NCI-H1092 (cell line): ENCODE data around the gene PALLD.
"Not testable (repeated sequence)": the region's sequence is repeated elsewhere in the genome, so short reads cannot be mapped to it uniquely, and the experiment has no call there.

ENCODE experiments used
- DNase-seq: peaks from one replicate; lab custom pipeline; 2025; lab: John Stamatoyannopoulos, UW

PALLD gene

DNA sequence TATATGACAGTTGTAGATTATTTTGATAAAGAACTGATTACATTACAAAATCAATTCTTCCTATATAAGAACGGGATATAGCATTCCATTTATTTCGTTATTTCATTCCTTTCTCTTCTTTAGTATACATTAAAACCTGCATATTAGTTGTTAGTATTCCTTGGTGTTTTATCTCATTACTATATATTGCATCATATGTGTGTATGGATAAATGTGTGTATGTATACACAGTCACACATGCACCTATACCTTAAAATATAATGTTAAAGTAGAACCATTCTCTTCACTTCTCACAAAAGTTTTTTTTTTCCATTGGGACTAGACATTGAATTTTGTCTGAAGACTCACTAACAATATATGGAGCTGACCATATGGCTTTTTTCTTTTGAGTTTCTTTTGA lies 5.3 kb upstream of the PALLD start:
- DNase-seq, result no peak

DNA sequence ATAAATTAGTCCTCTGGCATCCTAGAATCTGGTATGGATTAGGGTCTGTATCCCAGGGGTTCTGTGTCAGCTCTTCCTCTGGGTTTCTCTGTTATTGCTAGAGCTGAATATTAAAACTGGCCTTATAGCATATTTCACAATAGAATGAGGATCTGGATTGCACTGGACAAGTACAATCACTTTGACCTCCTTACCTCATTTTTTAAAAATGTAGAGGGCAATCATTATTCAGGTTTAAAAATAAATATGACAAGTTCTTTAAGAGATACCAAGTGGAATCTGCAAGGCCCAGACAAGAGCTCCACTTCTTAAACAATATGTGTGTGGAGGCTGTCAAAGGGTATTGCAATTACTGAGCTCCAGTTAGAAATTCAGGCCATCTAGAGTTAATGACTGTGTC lies 1.4 kb downstream of the PALLD start:
- DNase-seq, result no peak

DNA sequence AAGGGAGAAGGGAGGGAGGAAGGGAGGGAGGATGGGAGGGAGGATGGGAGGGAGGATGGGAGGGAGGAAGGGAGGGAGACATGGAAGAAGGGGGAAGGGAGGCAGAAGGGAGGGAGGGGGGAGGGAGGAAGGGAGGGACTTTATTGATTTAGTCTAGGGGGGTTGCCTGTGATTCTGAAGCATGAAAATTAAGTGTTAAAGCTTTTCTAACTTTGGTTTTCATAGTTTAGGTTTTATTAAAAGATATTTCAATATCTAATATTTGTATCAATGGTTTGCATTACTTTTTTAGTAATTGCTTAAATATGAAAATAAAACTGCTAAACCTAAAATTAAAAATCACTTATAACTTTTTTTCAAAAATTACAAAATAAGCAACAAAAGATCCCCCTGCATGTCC lies 2.4 kb downstream of the PALLD start:
- DNase-seq, result no peak

DNA sequence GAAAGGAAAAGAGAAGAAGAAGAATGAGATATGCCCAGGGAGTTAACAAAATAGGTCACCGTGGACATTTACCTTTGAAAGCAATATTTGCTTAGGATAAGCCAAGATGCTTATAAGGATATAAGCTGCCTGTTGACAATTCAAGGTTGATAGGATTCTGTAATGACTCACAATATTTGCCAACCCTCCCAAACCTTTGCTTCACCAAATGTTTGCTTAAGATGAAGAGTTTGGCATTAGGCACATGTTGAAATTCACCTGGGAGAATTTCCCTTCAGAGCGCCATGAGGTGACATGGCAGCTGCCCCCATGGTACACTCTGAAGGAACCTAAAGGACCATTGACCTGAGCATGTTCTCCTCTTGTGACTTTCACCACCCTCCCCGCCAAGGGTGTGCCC lies 4.6 kb downstream of the PALLD start:
- no peak for DNase-seq

- DNase-seq, result no peak
These were observed 6.0 kb downstream of the PALLD start for GRCh38 chr4:168502861-168503260.

DNA sequence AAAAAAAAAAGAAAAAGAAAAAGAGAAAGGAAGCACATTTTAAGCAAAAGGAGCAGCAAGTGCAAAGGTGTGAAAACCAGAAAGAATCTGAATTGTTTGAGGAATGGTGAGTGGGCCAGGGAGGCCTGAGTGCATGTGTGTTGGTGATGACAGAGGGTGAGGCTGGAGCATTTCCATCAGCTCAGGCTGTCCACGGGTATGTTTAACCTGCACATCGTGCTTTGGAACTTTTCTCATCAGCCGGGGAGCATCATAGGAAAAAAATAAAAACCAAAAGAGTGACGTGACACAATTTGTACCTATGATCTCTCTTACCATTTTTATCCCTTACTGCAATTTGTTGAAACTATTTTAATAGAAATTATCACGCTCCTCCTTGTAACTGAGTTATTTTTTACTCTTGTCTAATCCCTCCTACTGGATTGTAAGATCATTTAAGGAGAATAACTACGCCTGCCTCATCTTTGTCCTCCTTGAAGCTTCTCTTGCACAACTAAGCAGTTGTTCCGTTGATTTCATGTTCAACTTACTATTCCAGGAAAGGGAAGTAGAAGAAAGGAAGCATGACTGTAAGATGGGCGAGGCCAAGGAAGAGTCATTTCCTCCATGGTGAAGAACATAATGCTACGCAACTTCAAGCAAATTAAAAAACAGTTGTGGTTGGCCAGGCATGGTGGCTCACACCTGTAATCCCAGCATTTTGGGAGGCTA lies 7.0 kb downstream of the PALLD start:
- no peak for DNase-seq

- no peak for DNase-seq
These were observed 7.7 kb downstream of the PALLD start for GRCh38 chr4:168504526-168504925.

DNA sequence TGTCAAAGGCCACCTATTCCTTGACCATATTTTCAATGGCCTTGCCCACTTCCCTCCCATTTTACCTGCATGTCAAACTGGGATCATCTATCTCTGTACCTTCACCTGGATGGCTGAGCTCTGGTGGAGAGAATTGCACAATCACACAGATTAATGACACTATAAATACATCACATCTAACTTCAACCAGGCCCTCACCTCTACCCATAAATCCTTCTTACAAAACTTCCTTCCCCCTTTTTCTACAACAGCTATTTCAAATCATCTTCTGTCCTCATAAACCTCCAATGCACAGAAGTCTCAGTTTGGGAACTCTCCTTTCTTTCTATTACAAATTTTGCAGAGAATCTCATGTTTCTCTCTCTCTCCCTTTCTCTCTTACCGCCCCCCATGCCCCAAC lies 9.2 kb downstream of the PALLD start:
- DNase-seq, result no peak

DNA sequence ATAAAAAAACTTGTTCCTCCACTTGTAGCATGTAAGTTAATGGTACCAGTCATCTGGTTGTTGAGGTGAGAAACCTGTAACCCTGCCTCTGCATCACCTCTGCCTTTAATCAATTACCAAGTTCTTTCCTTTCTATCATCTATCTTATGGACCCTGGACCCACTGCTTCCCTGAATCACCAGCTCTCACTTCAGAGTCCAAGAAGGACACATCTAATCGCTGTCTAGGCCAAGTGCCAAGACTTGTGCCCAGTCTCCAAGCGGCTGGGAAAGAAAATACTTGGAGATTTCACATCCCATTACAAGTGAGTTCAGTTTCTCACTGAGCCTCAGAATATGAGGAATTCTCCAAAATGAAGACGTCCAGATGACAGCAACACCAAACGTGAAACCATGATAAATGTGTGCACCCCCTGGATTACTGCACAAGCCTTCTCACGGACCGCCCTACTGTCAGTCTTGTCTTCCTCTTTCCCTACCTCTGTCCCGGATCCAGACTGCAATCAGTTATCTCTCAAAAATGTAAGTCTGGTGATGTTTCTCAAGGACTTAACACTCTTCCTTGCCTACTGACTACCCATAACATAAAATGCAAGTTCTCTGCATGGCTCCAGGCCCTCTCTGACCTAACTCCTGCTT lies 10.4 kb downstream of the PALLD start:
- no peak for DNase-seq

DNA sequence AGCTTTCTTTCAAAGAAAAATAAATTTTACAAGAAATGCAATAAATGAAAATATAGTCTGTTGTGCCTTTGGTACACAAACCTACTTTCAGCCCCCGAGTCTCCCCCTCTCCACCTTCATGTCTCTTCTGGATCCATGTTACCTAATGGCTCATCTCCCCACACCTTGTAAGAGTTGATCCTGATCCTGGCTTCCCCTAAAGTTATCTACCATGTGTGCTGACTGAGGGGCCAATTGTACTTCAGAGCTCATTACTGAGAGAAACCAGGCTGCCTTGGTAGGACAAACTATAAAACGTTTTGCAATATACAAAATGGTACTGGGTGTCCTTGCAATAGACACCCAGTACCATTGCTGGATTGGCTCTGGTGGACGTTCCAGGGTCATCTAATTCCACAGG lies 11.8 kb downstream of the PALLD start:
- no peak for DNase-seq

DNA sequence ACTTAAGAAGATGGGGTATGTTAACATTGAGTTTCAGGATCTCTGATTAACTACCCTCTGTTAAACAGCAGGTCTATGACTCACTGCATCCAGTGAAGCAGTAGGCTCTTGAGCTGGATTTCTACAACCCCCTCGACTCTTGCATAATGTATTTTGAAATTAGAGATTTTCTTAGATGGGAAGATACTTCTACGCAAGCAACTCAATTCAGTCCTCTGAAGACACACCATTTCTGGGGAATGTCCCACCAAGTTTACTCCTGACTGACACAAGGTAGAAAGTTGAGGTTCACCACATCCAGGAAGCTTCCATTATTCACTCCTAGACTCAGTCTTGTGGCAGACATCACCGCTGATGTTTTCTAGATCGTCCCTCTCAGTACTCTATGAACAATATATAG lies 12.9 kb downstream of the PALLD start:
- no peak for DNase-seq

- DNase-seq, result no peak
These were observed 15.1 kb downstream of the PALLD start for GRCh38 chr4:168511780-168512489.

GRCh38 chr4:168513826-168514225 lies 17.0 kb downstream of the PALLD start:
- DNase-seq, result not testable (repeated sequence)

DNA sequence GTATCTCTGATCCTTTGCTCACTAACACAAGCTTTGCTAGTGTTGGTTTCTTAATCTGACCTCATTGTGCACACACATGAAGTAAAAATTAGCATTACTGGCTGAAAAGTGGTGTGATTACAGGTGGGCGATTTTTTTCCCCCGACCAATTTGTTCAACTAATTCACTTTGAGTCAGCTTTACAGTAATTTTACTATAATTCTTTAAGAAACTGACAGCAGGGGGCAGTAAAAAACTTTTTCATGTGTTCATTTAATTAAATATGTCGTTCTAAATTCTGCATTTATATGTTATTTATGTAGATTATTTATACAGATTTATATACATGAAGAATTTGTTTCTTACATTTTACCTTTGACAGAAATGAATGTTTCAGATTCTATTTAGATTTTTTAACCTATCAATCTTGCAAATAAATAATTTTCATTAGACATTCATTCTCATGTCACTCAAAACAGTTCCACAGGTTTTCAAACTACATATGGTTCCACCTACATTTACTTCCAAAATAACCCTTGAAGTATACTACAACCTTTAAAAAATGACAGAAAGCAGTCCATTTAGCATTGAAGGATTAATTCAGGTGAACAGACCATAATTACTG lies 17.5 kb downstream of the PALLD start:
- peak; percentile 36 for DNase-seq

DNA sequence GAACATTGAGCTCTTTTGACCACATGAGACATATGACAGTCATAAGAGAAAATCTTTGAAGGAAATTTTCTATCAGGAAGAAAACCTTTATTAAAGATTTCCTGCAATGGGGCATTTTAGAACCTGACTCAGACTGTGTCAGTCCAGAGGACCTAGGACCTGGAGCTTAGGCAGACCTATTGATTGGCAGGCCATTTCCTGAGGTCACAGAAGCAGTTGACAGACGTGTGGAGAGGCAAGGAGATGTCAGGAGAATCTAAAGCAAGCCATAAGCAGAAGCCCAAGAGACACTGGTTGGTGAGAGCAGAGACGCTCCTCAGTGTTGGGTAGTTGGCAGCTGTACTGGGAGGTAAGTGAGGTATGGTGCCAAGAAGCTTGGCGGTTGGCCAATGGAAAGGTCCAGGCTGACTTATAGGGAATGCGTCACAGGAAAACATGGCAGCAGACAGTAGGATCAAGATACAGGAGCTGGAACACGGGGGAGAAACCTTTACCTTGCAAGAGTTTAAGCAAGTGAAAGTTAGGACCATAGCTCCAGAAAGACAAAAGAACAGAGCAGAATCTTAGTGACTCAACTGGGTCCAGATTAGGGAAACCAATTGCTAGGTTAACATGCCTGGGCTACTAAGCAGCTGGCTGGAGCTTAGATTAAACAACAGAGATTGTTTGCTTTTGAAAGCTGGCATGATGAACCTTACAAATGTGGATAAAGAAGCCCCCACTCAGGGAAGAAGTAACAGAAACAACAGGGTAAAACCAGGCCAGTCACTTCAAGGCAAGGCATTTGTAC lies 18.6 kb downstream of the PALLD start:
- peak; percentile 83 for DNase-seq

DNA sequence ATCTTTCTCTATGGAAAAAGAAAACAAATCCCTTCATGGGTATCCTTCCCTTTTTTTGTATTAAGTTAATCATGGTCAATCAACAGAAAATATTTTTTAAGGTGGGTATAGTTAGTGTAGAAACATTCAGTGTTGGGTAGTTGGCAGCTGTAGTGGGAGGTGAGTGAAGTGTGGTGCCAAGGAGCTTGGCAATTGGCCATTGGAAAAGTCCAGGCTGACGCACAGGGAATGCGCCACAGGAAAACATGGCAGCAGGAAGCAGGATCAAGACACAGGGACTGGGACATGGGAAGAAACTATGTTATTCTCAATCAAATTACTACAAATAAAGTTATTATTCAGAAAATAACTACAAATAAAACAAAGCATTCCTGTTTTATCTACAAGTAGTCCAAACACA lies 20.0 kb downstream of the PALLD start:
- DNase-seq, result no peak

GRCh38 chr4:168519576-168519975 lies 22.7 kb downstream of the PALLD start:
- no peak for DNase-seq

GRCh38 chr4:168521721-168522120 lies 24.9 kb downstream of the PALLD start:
- no peak for DNase-seq

- no peak for DNase-seq
These were observed 25.5 kb downstream of the PALLD start for GRCh38 chr4:168522356-168522755.

DNA sequence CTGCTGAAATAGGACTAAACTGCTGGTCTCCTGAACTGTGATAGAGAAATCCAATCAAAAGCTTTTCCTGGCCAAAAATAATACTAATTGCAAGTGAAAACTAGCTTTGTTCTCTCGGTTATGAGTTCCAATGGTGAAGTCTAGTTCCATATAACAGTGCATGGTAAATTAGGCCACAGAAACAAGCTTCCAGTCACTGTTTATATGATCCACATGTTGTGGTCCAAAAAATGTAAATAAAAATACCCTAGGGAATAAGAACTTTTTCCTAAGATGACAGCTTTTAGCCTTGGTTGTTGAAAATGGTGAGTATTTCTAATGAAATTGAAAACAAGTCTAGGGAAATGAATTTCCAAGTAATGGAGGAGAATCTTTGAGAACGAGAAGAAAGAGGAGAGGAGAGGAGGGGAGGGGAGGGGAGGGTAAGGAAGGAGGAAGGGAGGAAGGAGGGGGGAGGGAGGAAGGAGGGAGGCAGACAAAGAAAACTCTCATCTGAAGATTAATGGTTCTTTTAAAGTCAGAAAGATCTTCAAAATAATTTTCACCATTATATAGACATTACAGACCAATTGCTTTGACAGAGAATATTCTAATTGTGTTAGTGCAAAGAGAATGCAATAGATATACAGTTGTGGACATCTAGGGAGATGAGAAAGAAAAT lies 26.1 kb downstream of the PALLD start:
- DNase-seq, result no peak

DNA sequence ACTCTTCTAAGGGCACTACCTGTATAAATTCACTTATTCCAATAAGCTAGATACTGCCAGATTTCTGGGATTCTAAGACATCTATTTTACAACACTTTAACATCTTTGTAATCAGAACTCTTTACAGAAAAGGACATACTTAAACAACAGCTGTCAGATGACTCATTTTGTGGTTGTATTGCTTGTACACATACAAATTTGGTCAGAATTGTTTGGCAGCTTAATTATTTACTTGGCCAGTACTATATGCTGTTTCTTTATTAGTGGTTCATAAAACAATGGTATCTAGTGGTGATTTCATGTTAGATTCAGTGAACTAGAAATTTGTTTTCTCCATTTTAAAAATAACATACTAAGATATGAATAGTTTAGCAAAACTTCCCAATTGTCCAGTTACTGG lies 27.2 kb downstream of the PALLD start:
- no peak for DNase-seq

DNA sequence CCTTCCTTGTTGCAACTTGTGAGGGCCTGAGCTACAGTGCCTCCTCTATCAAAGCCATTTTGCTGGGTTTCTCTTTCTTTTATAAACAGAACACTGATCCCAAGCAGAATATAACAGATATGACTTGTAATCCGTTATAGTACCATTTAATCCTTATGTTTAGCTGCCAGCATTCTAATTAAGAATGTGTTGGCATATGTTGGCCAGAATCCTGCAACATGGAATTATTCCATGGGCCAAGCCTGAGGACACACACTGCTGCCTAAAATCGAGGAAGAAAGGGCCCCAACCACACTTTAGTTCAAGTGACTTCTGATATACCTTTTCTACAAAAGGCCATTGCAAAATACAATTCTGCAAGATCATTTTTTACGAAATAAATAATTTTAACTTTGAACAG lies 28.0 kb downstream of the PALLD start:
- DNase-seq, result no peak
